Hematopoietic multipotent progenitor cell treated with erythropoietin and hydrocortisone succinate and interleukin-3 and kit ligand, for 4 days (in vitro differentiated cells): ENCODE results near the gene OAT.
A peak's percentile ranks its signal among the peaks of the same experiment; 100 is the strongest.
"Not testable (repeated sequence)": the region's sequence is repeated elsewhere in the genome, so short reads cannot be mapped to it uniquely, and the experiment has no call there.

ENCODE experiments used
- DNase-seq: peaks from one replicate; pipeline ENCODE4 v3.0.0-alpha.2; 2015

The OAT gene

DNA sequence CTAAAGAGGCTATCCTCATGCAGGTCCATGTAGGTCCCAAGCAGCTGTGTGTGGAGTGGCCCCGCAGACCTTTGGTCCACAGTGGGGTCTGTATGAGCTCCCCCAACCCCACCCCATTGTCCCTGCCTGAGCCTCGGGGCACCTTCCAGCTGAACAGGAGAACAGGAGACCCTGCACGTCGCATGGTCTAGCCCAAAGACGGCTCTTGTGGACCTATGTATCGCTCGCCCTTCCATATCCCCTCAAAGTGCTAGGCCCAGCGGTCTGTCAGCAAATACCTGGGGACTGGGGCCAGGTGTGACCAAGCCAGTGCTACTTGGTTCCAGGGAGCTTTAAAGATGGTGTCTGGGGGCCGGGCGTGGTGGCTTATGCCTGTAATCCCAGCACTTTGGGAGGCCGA lies 43.0 kb downstream of the OAT start:
- no peak for DNase-seq

DNA sequence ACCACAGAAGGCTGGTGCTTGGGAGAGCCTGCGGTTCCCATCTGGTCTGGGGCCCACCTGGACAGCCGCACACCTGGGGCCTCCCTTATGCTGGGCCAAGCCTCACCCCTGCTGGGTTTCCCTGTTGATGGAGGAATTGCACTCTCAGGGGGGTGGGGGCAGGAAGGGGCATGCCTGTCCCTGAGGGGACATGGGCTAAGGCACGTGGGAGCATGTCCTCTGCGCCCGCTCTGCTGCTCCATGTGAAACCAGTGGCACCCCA lies 43.4 kb downstream of the OAT start:
- no peak for DNase-seq

DNA sequence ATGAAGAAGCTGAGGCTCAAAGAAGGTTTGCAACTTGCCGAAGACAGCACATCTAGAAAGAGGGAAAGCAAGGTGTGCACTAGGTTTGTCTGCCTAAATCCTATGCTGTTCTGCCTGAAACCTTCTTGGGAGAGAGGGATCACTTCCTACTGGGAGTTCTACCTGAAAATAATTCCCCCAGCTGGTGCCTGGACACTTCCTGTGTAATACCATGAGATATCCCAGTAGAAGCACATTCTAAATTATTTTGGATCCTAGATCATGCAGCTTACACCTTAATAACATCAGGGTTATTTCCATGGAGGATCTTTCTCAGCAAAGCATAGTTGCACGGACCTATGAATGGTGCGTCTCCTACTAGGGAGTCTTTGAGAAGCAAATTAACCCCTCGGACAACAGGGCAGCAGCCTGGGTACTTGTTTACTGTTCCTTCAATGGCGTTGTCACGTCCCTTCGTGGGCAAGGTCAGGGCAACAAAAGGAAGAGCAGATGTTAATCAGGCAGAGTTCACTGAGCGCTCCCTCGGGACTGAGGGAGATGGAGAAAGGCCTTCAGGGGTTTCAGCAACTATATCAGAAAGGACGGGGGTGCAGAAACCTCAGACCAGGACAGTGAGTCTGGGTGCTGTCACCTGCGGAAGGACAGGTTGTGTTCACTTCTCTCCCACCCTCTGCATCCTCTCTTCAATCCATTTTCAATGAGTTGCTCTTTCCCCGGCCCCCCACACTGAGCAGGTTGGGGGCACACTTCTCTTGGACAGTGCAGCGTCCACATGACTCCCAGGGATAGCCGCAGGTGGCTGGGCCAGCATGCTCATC lies 44.0 kb downstream of the OAT start:
- no peak for DNase-seq

DNA sequence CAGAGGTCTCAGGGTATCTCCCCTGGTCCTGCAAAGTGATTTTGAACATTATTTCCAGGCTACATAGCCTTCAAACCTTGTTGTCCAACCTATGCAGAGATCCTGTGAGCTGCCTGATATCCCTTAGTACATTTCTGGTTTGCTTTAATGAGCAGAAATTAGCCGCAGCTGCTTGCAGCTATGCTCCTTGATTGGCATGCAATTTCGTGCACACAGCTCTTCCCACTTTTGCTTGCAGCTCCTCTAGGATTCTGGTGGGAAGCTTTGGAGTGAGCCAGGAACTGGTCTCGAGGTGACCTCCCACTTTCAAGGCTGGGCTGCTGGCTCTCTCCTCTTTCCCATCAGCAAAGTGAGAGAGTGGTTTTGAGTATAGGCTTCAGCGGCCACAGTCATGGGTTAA lies 45.8 kb downstream of the OAT start:
- DNase-seq, result no peak

DNA sequence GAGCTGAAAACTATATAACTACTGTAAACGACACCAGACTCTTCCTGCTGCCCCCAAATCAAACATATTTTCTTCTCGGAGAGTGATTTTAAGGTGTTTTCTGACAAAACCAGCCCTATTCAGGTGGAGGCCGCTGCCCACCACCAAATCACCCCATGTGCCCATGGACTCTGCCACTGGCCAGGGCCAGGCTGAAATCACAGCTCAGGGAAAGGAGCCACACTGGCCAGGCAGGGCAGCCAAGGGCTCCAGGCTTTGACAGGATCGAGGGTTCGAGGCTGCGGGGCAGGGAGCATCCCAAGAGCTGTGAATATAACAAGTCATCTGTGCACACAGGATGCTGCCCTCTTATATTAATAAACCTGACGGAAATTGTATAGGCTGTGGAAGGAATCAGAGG lies 48.3 kb downstream of the OAT start:
- DNase-seq, result no peak

DNA sequence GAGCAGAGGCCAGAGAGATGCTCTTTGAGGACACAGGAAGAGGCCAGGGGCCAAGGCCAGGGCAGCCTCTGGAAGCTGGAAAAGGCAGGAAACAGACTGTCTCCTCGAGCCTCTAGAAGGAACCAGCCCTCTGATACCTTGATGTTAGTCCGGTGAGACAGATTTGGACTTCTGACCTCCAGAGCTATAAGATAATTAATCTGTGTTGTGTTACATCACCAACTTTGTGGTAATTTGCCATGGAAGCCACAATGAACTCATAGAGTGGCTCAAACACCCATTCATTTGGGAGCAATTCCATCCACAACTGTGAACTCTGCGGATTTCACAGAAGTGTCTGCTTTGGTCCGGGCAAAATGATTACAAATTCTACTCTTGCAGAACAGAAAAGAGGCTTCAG lies 48.7 kb downstream of the OAT start:
- no peak for DNase-seq

DNA sequence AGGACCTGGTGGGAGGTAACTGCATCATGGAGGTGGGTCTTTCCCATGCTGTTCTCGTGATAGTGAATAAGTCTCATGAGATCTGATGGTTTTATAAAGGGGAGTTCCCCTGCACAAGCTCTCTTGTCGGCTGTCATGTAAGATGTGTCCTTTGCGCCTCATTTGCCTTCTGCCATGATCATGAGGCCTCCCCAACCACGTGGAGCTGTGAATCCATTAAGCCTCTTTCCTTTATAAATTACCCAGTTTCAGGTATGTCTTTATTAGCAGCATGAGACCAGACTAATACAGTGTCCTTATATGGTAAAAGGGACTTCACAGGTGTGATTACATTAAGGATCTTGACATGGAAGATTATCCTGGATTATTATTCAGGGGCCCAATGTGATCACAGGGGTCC lies 49.2 kb downstream of the OAT start:
- not testable (repeated sequence) for DNase-seq

DNA sequence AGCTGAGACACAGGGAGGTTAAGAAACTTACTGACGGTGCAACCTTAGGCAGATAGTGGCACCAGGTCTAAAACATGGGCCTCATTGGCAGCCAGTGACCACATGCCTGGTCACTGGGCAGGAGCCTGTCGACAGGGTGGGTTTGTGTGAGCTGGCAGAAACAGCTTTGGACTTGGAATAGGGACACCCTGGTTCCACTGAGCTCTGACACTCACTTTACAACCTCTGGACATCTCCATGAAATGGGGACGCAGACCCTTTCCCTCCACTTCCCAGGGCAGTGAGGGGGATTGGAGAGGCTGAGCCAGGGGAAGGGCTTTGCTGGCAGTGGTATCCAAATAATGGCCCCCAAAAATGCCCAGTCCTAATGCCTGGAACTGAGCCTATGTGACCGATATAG lies 49.7 kb downstream of the OAT start:
- DNase-seq, result no peak

DNA sequence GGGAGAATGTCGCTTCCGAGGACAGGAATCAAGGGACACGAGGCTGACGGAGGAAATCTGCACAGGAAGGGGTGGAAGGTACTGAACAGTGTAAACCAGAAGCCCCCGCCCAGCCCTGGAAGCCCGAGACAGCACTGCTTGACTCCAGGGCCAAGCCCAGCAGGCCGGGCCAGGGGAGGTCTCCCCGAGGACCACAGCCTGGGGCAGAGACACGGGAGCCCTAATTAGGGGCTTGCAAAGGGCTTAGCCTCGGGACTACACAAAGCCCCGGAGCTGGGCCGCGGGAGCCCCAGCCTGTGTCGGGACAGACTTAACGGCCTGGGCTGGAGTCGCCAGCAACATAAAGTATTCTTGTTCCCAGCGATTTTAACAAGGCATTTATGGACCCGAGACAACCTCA lies 50.8 kb downstream of the OAT start:
- no peak for DNase-seq

DNA sequence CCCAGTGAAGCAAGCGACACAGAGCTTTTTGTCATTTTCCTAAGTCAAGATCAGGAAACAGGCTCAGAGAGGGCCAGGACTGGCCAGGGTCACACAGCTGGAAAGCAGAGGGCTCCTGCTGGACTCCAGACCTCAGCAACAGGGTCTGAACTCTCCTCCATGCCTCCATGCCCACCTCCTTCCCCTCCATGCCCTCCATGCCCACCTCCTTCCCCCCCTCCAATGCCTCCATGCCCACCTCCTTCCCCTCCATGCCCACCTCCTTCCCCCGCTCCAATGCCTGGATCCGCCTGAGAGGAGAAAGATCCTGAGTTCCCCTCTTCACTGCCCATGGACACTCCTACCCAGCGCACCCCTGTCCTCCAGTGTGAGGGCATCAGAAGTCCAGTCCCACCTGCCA lies 51.3 kb downstream of the OAT start:
- DNase-seq, result no peak

DNA sequence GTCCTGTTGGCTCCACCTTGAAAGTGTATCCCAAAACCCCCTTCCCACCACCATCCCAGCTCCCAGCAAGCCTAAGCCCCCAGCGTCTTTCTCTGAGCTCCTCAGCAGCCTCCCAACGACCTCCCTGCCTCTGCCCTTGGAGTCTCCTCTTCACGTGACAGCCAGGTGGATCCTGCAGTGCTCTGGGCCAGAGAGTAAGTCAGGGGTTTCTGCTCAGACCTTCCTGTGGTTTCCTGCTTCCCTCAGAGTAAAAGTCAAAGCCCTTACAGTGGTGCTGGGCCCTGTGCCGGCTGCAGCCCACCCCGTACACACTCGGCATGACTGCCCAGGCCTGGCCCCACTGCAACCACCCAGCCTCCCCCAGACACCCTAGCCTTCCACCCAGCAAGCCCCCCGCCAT lies 51.9 kb downstream of the OAT start:
- DNase-seq, result peak; percentile 40

DNA sequence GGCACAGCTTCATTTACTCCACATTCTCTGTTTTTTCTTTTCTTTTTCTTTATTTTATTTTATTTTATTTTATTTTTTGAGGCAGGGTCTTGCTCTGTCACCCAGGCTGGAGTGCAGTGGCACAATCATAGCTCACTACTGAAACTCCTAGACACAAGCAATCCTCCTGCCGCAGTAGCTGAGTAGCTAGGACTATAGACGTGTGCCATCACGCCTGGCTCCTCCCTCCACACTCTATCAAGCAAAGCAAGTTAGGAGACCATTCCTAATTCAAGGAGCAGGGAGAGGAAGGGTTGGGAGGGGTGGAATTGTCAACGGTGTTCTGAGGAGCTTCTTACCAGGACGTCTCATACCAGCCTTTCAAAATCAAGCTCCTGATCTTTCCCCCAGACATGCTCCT lies 52.4 kb downstream of the OAT start:
- DNase-seq, result no peak

DNA sequence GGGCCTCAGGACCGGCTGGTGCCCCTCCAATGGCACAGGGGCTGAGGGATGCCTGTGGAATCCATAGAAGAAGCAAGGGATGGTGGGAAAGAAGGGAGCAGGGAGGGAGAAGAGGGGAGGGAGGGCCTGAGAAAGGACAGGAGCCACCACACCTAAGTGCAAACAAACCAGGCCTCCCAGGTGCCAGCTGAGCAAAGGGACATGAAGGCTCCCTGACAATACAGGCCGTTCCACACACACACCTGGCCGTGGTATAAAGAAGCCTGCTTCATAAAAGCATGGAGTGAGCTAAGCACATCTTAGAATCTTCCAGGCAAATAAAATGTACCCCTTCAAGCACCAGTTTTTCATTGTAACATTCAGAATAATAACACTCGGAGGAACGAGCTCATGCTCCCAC lies 54.0 kb downstream of the OAT start:
- no peak for DNase-seq

DNA sequence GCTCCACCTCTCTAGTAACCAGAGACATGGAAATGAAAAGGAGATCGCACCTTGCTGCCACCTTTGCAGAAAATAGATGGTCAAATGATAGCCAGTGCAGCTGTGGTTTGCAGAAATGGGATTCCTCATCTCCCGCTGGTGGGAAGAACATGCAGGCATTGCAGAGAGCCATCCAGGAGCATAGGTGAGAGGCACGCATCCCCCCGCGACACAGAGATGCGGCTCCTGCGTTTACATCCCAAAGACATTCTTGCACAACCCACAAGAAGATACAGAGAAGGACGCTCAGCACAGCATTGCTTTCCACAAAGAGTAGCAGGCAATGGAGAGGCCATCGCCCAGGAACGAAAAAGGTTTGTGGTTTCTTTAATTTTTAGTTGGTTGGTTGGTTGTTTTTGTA lies 56.2 kb downstream of the OAT start:
- no peak for DNase-seq

DNA sequence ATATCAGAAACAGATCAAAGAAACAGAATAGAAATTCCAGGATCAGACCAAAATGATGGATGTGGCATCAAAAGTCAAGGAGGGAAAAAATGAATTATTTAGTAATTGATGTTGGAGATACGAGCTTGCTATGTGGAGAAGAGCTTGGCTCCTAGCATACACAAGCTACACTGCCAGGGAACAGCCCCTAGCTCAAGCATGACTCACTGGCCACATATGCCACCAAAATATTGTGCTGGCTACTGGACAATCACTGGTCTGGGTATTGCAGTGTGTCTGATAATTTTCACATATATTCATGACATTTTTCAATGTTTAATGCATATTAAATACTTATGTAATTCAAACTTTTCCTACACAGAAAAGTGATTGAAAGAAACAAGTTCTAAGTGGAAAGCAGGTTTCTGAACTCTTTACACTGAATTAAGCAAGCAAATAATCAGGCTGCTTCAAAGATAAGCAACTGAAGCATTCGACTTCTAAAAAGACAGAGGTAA lies 59.3 kb downstream of the OAT start:
- DNase-seq, result no peak

DNA sequence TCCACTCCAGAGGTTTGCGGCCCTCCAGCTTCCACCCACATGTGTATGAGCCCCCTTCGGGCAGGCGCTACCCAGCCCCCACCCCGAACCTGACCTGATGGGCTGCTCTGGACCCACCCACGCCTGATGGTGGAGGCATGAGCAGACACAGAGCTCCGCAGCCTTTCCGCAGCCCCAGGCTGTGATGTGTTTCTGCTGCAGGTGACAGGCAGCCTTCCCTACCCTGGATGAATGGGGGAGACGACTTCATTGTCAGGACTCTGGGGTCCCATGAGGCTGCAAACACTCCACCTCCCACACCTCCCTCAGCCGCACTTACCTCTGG lies 61.2 kb downstream of the OAT start:
- DNase-seq, result no peak

DNA sequence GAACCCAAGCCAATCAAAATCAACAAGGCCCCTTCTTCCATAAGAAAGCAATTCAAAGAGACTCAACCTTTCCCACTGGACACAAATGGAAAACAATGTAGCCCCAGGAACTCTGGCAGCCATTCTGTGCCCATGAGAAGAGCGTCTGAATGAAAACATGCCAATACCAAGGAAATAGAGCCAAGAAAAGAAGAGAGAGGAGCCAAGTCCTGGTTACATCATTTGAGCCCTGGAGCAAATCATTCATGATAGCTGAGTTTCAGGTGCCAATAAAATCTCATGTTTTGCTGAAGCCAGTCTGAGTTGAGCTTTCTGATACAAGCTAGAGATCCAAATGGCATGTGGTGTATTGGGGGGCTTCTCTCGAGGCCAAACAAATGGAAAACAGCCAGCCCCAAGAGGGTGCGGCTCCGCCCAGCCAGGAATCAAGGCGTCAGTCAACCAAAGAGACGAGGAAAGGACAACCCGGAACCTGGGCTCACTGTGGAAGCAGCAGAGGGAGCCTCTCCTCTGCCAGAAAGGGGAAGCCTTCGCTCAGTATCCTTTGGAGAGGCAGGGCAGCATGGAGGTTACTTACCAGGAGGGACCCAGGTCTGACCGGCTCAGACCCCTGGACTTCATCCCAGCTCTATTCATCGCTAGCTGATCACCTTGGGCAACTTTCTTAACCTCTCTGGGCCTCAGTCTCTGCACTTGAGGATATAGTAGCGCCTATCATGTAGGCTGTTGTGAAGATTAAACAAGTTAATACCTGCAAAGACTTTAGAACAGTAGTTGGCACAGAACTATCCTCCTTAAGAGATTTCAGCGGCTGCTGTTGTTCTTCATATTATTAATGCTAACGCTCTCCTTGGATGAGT lies 61.8 kb downstream of the OAT start:
- DNase-seq, result no peak

DNA sequence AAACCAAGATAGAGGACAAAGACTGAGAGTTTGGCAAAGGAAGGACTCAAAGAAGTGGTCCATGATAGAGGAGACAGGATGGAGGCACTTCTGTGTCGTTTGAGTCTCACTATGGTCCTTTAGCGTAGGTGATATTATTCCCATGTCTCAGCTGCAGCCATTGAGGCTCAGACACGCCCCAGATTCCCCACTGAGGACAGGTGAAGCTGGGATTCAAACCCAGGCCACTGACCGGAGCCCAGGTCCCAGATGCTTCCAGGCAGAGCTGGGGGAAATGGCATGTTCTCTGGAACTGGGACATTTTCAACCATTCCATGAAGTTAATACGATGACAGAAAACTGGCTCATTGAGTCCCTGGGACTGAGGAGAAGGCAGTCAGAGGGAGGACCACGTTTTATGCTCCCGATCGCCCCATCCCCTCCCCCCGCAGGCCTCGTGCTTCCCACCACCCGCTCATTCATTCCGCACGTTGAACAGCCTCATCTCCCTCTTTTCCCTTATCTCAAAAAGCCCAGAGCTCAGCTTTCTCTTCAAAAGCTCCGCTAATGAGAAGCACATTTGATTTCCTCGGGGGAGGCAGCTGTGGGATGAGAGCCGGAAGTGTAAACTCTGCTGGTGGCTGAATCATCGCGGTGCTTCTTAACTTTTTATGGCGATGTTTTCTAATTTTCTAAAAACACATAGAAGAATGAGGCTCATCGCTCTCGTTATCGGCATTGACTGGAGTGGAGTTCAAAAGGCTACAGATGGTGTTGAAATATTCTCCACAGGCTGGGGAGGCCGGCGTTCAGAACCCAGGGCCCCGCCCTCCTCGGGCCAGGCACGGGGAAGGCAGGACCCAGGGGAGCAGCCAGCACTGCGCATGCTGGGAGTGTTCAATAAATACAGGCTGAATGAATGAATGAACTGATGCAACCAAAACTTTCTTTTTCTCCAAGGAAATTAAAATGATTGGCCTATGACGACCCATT lies 64.0 kb downstream of the OAT start:
- peak; percentile 72 for DNase-seq

DNA sequence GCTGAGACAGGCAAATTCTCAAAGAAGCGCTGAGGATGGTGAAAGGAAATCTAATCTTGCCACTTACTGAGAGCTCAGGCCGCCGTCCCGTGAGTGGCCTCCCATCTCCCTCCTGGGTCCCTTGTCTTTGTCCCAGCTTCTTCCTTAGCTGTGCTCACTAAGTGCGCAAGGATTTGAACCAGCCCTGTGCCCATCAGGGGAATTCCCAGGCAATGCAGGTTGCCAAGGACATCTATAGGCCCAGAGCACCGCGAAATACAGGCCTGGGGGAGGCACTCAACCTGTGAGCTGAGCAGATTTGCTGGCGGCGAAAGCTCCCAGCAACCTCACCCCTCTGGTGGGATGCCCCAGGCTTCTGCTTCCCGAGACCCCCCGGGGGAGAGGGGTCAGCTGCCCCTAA lies 64.8 kb downstream of the OAT start:
- DNase-seq, result no peak

DNA sequence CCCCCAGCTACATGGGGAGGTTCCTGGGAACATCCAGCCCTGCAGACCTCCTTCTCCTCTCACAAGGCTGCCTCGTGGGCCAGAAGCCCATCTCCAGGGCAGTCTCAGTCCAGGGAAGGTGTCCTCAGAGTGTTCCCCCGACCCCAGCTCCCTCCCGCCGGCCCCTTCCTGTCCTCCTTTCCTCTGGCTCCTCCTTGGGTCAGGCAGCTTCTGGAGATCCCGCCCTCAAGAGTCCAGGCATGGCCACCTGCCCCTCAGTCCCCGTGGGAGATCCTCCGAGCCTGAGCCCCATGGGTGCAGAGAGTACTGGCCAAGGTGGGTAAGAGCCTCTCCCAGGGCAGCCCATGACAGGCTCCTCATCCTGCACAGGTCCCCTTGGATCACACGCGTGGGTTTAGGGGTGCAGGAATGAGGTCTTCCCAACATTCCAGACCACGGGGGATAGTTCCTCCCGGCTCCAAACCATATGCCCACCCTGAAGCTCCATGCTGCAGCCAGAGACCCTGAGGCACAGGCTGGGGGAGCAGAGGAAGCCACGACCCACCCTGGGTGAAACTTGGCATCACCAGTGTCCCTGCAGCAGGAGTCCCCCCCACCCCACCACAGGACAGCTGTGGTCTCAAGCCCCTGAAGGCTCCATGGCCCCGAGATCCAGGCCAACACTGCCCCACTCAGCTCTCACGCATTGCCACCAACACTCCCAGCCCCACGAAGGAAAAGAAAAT lies 65.5 kb downstream of the OAT start:
- DNase-seq, result no peak

DNA sequence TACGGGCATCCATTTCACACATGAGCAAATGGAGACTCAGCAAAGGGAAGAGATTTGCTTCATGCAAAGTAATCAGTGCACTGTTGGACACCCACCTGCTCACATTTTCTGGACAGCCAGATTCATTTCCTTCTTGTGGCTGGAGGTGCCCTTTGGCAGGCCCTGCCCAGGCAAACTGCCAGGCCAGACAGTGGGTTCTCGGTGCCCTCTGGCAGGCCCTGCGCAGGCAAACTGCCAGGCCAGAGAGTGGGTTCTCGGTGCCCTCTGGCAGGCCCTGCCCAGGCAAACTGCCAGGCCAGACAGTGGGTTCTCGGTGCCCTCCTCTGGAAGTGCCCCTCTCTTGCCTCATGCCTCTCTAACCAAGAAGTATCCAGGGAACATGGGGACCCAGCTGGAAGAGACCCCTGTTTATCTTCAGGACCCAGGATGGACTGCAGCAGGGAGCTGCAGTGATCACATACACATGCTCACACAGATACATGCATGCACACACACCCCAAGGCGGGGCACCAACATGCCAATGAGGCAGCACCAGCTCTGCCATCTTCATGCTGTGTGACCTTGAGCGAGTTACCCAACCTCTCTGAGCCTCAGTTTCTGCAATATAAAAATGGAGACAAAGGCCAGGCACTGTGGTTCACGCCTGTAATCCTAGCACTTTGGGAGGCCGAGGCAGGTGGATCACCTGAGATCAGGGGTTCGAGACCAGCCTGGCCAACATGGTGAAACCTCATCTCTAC lies 67.1 kb downstream of the OAT start:
- no peak for DNase-seq

DNA sequence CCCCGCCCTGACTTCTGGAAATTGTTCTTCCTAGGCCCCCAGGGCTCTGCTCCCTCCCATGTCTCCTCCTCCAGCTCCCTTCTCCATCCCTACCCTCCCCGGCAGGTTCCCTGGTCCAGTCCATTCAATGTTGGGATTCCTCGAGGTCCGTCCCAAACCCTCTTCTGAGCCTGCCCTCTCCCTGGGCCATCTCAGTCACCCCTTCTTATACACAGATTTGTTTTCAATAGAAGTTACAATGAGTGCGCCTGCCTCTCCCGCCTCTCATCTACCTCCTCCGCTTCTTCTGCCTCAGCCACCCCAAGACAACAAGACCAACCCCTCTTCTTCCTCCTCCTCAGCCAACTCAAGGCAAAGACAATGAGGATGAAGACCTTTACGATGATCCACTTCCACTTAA lies 67.9 kb downstream of the OAT start:
- no peak for DNase-seq
